HG03342 (cell line): ENCODE results near the gene CIPC.

Source experiments
- ATAC-seq: cut with Tn5 transposase; IDR thresholded peaks from one replicate; pipeline ENCODE4 v1.9.1; 2021; ENCODE audit warnings: mild to moderate bottlenecking, moderate library complexity; ENCODE audit not compliant: unreplicated experiment

The CIPC gene

DNA sequence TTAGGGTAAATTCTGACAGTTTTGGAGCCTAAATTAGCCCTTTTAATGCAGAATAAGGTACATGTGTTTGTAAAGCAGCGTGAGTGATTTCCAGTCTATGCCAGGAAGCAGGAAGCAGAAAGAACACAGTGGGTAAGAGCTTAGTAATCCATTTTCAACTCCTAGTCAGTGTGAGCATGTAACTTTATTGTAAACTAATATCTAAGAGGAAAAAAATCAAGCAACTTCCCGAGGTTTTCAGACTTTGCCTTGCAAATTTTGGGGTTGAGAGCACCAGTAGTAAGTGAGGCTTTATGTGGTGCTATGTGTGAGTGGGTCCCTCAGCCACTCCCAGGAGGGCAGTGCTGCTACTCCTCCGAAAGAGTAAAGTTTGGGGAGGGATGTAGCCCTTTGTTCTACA lies 2.9 kb downstream of the CIPC start:
- ATAC-seq: no peak

DNA sequence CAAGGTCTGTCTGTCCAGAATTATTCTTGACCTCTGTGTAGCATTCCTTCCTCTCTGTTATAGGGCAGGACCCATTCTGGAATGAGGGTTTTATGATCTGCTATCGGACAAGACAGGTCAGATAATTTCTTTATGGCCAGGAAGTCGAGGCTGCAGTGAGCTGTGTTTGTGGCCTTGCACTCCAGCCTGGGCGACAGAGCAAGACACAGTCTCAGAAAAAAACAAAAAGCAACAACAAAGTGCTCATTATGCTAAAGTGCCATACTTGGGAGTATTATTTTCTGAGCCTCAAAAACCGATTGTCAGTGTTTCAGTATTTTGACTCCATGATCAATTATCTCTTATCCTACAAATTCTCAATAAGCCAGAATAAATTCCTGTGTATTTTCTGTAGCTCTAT lies 4.1 kb downstream of the CIPC start:
- no peak for ATAC-seq

DNA sequence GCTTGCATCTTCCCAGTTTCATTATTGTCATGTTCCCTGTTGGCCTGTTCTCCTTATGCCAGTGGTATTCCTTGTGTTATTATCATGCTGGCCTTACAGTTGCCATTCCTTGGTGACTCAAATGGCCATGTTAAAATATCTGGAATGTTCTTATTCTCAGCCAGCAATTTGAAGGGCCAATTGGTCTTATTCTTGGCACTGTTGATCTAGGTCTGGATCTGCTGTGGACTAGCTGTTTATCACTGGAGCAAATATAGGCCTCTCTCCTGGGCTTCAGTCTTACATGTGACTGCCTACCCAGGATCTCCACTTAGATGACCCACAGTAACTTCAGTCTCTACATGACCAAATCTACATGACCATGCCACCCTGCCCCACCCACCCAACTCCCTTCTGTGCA lies 5.4 kb downstream of the CIPC start:
- no peak for ATAC-seq

DNA sequence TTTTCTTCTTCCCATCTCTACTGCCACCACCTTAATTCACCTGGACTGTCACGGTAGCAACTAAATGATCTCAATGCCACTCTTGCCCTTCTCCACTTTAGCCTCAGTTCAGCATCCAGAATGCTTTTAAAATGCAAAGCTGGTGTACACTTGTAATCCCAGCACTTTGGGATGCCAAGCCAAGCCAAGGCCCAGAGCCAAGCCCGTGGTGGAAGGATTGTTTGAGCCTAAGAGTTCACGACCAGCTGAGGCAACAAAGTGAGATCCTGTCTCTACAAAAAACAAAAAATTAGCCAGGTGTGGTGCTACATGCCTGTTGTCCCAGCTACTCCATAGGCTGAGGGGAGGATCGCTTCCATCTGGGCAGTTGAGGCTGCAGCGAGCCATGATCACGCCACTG lies 5.9 kb downstream of the CIPC start:
- ATAC-seq: no peak

DNA sequence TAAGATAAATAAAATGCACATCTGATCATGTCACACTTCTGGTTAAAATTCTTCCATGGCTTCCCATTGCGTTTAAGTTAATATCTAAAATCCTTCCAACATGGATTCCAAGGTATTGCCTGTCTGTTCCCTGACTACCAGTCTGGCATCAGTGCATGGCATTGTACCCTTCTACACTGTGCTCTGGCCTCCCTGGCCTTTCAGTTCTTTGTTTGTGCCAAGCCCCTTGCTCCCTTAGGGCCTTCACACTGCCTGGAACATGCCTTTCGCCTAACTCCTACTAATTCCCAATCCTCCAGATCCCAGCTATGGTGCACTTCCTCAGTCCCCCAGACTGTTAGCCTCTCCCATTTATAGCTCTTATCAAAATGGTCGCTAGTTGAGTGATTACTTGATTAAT lies 6.3 kb downstream of the CIPC start:
- no peak for ATAC-seq

DNA sequence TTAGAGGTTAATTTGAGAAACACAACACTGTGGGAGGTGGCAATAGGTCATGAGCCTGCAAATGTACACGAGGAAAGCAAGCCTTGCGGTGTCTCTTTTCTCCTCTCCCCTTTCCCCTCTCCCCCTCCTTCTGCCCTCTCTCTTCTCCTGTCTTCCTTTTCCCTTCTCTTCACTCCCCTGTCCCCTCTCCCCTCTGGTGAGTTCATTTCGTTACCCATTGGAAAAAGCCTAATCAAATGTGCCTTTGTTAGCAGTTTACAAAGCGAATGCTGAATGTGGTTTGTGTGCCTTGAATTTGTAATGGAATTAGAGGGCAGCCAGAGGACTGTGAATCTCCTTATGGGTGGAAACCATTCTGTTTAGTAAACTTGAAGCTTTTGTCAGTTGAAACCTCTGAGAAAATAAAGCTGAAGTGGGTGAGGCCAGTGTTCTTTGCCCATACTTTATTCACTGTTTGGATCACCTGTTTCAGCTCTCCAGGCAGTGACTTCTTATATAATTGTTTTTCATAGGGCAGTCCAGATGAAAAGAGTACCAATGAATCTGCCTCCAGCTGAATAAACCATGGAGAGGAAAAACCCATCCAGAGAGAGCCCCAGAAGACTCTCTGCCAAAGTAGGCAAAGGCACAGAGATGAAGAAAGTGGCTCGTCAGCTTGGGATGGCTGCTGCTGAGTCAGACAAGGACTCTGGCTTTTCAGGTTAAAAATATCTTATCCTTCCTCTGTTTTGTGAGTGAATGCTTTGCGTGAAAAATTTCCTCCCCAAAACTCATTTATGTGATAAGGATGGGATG lies 7.3 kb downstream of the CIPC start:
- ATAC-seq: no peak

DNA sequence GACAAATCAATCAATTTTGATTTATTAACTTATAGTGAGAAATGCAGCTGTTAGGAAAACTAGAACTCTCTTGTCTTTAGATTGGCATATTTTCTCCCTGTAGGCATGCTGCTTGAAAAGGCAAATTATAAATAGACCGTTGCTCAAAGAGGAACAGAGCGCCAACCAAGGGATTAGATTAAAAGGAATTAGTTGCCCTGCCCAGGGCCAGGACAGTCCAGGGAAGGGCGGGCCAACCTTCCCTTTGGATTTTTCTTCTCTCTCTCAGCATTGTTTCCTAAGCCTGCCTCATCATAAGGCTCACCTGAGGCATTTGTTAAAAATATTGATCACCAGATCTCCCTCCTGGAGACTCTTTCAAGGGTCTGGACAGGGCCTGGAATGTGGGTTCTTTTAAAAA lies 8.6 kb downstream of the CIPC start:
- no peak for ATAC-seq

DNA sequence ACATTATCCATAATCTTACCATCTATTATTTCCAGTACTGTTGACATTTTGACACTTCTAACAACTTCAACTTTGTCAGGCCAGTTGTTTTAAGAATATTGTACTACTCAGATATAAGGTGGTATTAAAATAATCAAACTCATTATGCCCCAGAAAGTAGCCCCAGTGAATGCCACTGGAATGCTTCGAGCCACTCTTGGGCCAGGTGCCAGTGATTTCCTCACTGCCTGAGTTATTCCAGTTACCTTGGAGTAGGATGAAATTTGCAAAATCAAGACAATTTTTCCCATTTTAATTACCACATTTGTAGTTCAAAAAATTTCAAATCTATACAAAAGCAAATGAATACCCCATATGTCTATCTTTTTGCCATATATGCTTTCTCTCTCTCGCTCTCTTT lies 9.2 kb downstream of the CIPC start:
- no peak for ATAC-seq

DNA sequence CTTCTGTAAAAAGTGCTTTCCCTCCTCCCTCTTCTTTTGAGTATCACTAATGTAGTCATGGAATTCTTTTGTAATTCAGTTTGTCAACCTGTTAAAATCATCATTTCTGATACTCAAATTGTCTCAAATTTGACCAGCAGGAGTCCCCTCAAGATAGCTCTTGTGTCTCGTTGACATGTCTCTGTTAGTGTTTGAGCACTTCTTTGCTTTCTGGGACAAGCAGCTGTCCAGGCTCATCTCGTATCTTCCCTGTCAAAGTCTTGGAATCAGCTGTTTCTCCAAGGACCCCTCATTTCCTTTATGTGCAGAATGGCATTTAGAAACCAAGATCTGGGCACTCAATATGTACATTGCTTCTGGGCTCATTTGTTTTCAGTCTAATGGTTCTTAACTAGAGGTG lies 10.7 kb downstream of the CIPC start:
- no peak for ATAC-seq

DNA sequence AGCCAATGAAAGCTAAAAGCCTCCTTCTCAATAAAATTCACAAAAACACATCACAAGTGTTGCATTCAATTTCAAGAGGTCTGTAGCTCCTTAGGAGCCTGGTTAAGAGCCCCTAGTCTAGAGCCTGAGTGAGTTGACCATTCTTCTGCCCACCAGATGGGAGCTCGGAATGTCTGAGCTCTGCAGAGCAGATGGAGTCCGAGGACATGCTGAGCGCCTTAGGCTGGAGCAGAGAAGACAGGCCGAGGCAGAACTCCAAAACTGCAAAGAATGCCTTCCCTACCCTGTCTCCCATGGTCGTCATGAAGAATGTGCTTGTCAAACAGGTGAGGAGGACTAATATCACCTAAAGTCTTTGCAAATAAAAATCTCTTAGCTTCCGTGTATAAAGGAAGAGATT lies 11.6 kb downstream of the CIPC start:
- ATAC-seq: no peak

DNA sequence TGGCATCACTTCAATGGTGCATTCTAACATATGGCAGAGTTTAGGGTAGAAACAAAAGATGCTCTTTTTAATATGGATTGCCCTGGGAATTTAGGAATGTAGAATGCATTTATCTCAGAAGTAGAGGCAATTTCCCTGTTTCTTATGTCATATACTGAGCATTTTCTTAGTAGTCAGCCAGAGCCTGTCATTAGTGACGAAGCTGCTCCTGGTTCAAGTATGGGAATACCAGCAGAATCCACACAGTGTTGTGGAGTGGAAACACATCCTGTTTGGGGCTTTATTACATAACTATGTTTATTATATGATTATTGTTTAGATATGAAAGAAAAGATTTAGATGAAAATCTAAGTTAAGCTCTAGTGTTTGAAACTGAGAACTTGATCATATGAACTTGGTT lies 12.2 kb downstream of the CIPC start:
- no peak for ATAC-seq

DNA sequence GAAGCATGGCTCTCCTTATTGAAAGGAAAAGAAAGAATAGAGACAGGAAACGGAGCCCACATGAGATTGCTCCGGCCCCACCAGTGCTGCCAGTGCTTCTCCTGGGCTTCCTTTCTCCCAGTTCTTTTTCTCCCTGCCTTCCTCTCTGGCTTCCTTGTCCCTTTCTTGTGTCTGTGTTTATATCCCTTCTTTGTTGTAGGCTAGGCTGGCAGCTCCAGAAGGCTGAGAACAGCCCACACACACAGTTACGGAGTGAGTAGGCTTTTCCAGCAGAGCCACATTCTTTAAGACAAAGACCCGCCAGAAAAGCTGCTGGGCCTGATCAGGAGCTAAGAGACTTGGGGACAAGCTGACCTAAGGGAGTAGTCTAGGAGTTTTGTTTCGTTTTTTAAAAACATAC lies 13.0 kb downstream of the CIPC start:
- ATAC-seq: no peak

DNA sequence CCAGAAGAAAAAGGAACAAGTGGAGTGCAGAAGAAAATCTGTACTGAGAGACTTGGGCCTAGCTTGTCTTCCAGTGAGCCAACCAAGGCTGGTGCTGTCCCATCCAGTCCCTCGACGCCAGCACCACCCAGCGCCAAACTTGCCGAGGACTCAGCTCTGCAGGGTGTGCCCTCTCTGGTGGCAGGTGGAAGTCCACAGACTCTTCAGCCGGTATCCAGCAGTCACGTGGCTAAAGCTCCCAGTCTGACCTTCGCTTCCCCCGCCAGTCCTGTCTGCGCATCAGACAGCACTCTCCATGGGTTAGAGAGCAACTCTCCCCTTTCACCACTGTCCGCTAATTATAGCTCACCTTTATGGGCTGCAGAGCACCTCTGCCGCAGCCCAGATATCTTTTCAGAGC lies 15.6 kb downstream of the CIPC start:
- ATAC-seq: no peak

DNA sequence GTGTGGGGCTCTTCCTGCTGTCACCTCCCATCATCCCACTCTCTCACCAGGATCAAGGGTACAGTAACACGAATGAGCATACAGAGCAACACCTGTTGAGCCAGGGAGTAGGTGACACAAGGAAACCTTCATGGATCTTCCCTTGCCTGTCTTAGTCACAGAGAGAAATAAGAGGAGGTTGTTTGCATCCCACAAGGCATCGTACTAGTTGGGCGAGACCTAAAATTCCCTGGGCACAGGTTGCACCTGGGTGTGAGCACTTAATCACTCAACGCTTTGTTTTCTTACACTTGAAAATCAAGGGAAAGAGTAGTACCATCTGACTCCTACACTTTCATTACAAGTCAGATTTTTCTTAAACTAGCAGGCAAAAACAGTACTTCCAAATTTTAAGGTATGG lies 16.6 kb downstream of the CIPC start:
- ATAC-seq: no peak

DNA sequence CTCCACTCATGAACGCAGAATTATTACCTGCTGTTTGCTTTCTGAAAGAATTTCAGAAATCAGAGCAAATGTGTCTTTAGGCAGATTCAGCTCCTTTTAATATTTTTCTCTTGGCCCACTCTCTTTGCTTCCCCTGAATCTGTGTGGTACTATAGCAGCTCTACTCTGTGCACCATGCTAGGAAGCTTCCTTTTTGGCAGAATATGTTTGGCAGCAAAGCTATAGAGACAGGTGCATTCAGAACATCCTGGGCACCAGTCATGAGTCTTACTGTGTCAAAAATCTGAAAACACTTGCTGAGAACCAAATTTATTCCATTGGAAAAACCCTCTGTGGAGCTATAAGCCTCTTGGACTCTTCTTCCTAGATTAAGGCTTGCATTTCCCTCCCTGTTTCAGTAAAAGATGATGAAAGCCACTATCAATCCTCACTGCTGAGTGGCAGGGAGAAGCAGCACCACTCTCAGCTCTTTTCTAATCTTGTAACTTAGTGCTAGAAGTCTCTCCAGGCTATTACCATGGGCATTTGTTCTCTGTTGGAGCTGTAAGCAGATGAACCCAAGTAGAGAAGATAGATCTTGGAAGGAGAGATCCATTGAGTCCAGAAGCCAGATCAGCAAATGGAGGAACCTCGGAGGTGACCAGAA lies 18.2 kb downstream of the CIPC start:
- no peak for ATAC-seq

DNA sequence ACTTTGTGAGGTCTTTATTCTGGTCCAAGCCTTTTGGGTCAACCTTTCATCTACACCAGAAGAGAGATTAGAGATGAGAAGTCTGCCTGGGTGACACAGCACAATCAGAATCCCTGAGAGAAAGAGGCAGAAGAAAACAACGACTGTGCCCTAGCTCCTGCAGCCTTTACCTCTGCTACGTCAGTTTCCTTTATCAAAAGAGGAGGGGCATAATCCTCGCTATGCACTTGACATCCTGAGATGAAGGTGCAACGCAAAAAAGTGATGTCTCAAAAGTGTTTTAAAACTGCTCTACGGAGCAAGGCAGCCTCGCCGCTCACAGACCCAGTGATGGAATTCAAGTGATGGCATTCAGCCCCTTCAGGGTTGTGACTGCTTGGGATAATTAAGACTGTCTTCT lies 21.8 kb downstream of the CIPC start:
- ATAC-seq: no peak

DNA sequence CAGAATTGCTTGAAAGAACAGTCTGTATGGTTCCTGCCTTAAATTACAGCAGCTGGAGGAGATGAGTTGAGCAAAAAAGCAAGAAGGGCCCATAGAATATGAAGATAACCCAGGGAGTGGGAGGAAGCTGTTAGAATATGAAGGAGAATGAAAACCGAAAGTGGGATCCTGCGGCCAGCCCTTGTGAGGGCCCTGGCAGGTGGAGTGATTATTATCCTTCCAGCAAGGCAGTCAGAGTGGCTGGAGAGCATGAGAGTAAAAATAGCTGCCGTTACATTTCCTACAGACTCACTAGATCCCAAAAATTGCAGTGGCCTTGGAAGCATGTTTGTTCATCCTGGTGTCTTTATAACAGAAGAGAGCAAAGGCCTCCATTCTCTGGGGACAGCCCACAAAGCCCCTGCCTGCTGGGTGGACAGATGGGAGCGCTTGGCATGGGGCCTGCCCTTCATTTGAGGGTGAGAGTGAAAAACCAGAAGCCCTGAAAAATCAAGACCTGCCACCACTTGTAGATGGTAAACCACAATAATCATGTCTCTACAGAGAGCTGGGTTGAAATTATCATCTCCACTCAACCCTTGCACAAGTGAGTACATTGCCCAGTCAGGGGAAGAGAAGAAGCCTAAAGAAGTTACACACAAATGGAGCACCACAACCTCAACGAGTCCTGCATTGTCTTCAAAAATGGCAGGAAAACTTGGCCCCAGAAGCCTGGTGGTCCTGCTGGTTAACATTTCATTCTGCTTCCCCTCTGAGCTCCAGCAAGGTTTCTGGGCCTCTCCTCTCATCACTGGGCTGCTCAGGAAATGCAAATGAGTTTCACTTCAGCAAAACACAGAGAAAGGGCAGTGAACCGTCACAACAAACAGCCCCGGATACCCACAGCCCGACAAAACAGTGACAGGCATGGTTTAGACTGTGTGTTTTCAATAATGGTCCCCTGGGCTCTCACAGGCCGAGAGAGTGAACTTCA lies 23.0 kb downstream of the CIPC start:
- ATAC-seq: peak; percentile 90

DNA sequence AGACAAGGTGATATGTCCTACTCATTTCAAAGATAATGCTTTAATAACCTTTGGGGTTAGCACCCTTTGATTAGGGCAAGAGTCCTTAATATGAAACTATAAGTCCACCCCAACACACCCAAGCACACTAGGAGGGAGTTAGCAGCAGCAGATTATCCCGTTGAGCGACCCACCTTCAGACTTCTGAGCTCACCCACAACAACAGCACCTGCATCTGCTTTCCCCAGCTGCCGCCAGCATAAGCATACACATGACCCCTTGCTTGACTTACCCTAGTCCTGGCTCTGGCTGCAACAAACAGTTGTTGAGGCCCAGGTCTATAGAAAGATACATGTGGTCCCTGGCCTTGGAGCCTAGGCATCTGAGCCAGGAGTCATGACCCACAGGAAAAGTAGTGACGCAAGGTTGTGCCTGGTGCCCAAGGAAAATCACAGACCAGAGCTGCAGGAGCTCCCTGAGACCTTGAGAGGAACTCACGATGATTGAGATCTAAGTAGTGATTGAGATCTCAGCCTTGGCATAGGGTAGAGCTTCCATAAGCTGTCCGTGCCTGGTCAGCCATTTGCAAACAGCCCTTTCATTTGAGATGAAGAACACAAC lies 24.6 kb downstream of the CIPC start:
- no peak for ATAC-seq

DNA sequence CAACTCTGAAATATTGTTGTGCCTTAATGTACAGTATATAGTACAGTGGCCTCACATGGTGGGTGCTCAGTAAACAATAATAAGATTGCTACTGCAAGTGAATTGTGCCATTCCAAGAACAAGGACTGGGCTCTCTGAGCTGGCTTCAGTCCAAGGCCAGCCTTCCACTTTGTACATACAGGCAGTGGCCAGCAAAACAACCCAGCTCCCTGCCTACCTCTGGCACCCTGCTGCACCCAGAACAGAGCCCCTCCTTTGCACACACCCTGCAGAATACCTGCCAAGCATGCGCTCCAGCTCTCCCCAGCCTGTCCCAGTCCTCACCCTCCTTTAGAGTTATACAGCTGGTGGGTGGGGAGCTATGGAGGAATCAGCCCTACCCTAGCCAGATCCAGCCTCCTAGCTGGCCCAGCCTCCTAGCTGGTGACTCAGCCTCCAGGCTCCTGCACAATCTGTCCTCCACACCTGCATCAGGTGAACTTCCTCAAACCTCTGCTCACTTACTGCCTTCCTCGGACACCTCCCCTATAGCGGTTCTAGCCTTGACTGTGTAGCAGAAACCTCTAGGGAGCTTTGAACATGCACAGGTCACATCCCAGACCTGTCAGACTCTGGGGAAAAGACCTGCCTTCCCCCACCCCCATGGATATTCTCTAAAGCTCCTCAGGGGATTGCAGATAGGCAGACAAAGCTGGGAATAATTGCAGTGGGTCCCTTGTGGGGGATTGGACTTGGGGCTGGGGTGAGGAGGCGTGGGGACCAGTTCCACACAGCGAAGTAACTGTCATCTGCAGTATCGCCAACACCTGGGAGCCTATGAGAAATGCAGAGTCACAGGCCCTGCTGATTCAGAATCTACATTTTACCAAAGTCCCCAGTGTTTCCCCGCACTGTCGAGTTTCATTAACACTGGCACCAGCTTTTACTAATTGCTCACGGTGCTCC lies 25.6 kb downstream of the CIPC start:
- ATAC-seq: no peak
